Activated B cell treated with CpG ODN at 0.5 μM for 24 hours (primary cell): ENCODE data around the gene HDAC9. TPM values are rescaled to one million over a fixed set of nuclear protein-coding genes. Genes with fewer than 3 reads are reported as not detected.
A peak's percentile ranks its signal among the peaks of the same experiment; 100 is the strongest.

ENCODE experiments used
- ATAC-seq: fragments of 200-7000 bp; cut with Tn5 transposase; one replicate; pipeline ENCODE4 v1.10.0; 2021; ENCODE audit warnings: low read depth, mild to moderate bottlenecking, moderate library complexity
- CTCF ChIA-PET: fragments of 350-600 bp; sonication (Branson Sonifier 250); formaldehyde crosslinking; loops from one replicate; lab custom pipeline; 2021; ENCODE audit warnings: antibody characterized with exemption; lab: Charles Lee
- POLR2A ChIA-PET: fragments of 350-600 bp; sonication (Branson Sonifier 250); formaldehyde crosslinking; loops from one replicate; lab custom pipeline; 2021; ENCODE audit warnings: antibody characterized with exemption; lab: Charles Lee
- DNase-seq: peaks from one replicate; pipeline ENCODE4 v3.0.0; 2022
- H3K27ac Mint-ChIP-seq: one replicate; pipeline ENCODE4 v1.8.0; 2020; ENCODE audit warnings: mixed read lengths
- H3K27me3 Mint-ChIP-seq: one replicate; pipeline ENCODE4 v1.8.0; 2021; ENCODE audit warnings: mixed read lengths
- H3K36me3 Mint-ChIP-seq: one replicate; pipeline ENCODE4 v1.8.0; 2021; ENCODE audit warnings: low read depth, mixed read lengths
- H3K4me1 Mint-ChIP-seq: one replicate; pipeline ENCODE4 v1.8.0; 2021; ENCODE audit warnings: mixed read lengths
- H3K4me3 Mint-ChIP-seq: one replicate; pipeline ENCODE4 v1.8.0; 2020; ENCODE audit warnings: mild to moderate bottlenecking, mixed read lengths
- H3K9me3 Mint-ChIP-seq: one replicate; pipeline ENCODE4 v1.8.0; 2020; ENCODE audit warnings: mixed read lengths
- intact Hi-C: fragments of 100-400 bp; cut with micrococcal nuclease; formaldehyde crosslinking; loops from one replicate; pipeline ENCODE4 v1.15.1; 2024
- total RNA-seq: library from RNA; stranded (reverse); gene quantifications from 2 replicates; pipeline ENCODE4 v1.2.3, GENCODE V29; 2022
- TF ChIP-seq, protein P1 (sequence below): fragments of 200-600 bp; IDR thresholded peaks from one replicate; pipeline ENCODE4 v1.8.0; 2022; ENCODE audit warnings: antibody characterized with exemption, mild to moderate bottlenecking

The HDAC9 gene
- total RNA-seq, 1 donor from 2014 or later: 149 TPM

DNA sequence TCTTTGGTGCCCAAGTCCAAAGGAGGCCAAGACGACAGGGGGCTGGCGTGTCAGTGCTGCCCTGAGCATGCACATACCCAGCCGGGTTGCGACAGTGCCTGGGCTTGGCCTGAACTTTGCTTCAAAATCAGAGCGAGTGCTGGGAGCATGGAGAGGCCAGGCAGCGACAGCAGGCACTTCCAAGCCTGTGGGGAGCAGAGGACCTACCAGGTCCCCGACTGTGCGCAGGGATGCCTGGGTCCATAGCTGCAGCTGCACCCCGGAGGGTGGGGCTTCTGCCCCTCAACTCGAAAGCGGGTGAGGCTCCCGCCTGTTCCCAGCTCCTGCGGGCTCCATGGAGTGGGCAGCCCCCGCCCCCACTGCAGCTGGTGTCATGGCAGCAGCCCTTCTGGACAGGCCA, 79.1 kb downstream of the HDAC9 start:
- H3K36me3 Mint-ChIP-seq: peaks cover 30% of the 10 kb centered on the region
- TF ChIP-seq, protein P1, sequence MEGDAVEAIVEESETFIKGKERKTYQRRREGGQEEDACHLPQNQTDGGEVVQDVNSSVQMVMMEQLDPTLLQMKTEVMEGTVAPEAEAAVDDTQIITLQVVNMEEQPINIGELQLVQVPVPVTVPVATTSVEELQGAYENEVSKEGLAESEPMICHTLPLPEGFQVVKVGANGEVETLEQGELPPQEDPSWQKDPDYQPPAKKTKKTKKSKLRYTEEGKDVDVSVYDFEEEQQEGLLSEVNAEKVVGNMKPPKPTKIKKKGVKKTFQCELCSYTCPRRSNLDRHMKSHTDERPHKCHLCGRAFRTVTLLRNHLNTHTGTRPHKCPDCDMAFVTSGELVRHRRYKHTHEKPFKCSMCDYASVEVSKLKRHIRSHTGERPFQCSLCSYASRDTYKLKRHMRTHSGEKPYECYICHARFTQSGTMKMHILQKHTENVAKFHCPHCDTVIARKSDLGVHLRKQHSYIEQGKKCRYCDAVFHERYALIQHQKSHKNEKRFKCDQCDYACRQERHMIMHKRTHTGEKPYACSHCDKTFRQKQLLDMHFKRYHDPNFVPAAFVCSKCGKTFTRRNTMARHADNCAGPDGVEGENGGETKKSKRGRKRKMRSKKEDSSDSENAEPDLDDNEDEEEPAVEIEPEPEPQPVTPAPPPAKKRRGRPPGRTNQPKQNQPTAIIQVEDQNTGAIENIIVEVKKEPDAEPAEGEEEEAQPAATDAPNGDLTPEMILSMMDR: no peak
- CTCF ChIA-PET: interaction anchor here (1.0 to 1.8 kb wide), 3 partner anchors 16 to 221 kb away, joined by 3 to 6 read pairs (median 4); no protein-coding TSS in a partner anchor
- POLR2A ChIA-PET: interaction anchor here (0.7 to 5.1 kb wide), 4 partner anchors 27 to 78 kb away, joined by 4 to 30 read pairs (median 8); partner anchors contain the start of gene HDAC9
- no peaks in the 10 kb centered on the region for H3K9me3 Mint-ChIP-seq
- no peak overlapping the region for H3K27ac Mint-ChIP-seq
- no peak for DNase-seq
- no peak overlapping the region for H3K4me3 Mint-ChIP-seq
- peaks cover 71% of the 10 kb centered on the region for H3K4me1 Mint-ChIP-seq
- H3K27me3 Mint-ChIP-seq: no peaks in the 10 kb centered on the region
- ATAC-seq: no peak
- intact Hi-C loops: no loop called here

DNA sequence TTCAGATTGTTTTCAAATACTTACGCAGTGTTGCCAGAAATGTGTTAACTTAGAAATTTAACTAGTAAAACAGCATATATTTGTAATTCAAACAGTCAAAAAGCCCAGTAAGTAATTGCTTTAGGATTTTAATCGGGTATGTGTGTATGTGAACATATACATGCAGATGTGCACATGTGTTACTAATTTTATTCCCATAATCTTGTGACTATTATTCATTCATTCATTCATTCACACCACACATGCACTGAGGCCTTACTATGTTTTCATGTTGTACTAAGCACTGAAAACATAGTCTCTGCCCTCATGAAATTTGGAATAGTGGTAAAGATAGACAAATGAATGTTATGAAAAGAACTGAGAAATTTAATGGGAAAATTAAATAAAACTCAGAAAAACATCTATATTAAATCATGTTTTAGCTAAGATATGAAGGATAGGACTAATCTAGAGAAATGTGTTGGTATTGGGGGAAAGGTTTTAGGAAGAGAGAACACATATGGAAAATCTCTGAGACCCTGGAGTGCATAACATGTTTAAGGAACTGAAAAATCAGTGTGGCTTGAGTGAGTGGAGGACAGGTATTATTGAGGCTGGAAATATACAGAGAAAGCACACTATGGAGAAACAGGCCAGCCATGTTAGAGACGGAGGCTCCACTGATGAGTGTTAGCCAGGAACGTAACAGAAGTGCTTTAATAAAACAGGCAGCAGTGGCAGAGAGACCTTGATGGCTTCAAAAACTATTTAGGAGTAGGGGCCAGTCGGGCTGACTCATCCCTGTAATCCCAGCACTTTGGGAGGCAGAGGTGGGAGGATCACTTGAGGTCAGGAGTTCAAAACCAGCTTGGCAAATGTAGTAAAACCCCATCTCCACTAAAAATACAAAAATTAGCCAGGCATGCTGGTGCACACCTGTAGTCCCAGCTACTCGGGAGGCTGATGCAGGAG, 80.3 kb downstream of the HDAC9 start:
- TF ChIP-seq, protein P1: no peak
- H3K4me1 Mint-ChIP-seq: peaks cover 66% of the 10 kb centered on the region
- H3K27me3 Mint-ChIP-seq: no peaks in the 10 kb centered on the region
- CTCF ChIA-PET: interaction anchor here (1.0 kb wide), 1 partner anchor 88 kb away, joined by 3 read pairs; no protein-coding TSS in a partner anchor
- peak overlapping the region; percentile 59 for H3K27ac Mint-ChIP-seq
- DNase-seq (no peak), ATAC-seq (peak; percentile 11)
- POLR2A ChIA-PET: interaction anchor here (0.7 kb wide), 1 partner anchor 218 kb away, joined by 4 read pairs; no protein-coding TSS in a partner anchor
- intact Hi-C loops: loop anchor here (1.0 kb wide), 1 partner anchor 8 kb away; no protein-coding TSS in a partner anchor
- H3K36me3 Mint-ChIP-seq: peaks cover 30% of the 10 kb centered on the region
- H3K9me3 Mint-ChIP-seq: no peaks in the 10 kb centered on the region
- peak overlapping the region; percentile 0 for H3K4me3 Mint-ChIP-seq

DNA sequence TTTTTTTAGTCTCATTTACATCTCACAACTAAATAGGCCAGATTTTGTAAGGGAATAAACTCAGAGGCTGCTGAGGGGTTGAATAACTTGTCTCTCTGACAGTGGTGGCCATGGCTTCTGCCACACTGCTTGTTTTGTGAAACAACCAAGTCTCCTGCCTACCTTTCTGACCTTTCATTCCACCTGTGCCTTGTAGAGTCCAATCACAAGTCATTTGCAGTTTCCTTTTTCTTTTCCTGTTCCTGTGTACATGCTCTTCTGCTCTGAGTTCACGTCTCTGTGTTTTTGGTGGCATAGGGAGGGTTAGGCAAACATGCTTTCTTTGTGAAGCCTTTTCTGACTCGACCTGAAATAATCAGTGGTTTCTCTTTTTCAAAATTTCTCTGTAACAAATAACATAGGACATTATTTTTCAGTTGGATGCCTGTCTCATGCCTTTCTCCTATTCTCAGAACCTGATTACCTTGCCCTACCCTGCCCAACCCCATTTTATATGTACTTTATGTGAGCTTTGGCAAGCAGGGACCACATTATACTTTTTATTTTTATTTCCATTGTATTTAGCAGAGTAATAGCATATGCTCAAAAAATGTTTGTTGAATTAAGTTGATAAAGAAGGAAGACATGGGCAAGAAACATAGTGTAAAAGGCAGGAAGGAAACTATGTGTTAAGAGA, 81.7 kb downstream of the HDAC9 start:
- no peaks in the 10 kb centered on the region for H3K27me3 Mint-ChIP-seq
- POLR2A ChIA-PET: no interaction called here
- H3K9me3 Mint-ChIP-seq: no peaks in the 10 kb centered on the region
- peak overlapping the region; percentile 44 for H3K4me3 Mint-ChIP-seq
- TF ChIP-seq, protein P1: no peak
- peaks cover 30% of the 10 kb centered on the region for H3K36me3 Mint-ChIP-seq
- DNase-seq (no peak), ATAC-seq (no peak)
- peaks cover 61% of the 10 kb centered on the region for H3K4me1 Mint-ChIP-seq
- CTCF ChIA-PET: interaction anchor here (1.1 to 2.2 kb wide), 3 partner anchors 13 to 224 kb away, joined by 4 to 5 read pairs (median 5); no protein-coding TSS in a partner anchor
- intact Hi-C loops: no loop called here
- H3K27ac Mint-ChIP-seq: peak overlapping the region; percentile 59

GRCh38 chr7:18579698-18580097, 84.1 kb downstream of the HDAC9 start:
- Mint-ChIP-seq H3K27me3 (no peaks in the 10 kb centered on the region), H3K4me3 (no peak overlapping the region), H3K9me3 (no peaks in the 10 kb centered on the region), H3K4me1 (peaks cover 44% of the 10 kb centered on the region), H3K36me3 (peaks cover 24% of the 10 kb centered on the region), H3K27ac (no peak overlapping the region)
- TF ChIP-seq, protein P1: no peak
- ChIA-PET CTCF (interaction anchor here (1.2 to 2.0 kb wide), 2 partner anchors 8 to 31 kb away, joined by 3 to 5 read pairs; no protein-coding TSS in a partner anchor), POLR2A (no interaction called here)
- ATAC-seq: no peak
- intact Hi-C loops: no loop called here
- no peak for DNase-seq
